Stimulated activated CD8-positive, alpha-beta memory T cell treated with anti-CD3 and anti-CD28 coated beads, Interleukin-15, amount 100 ng/mL, for 1 hour (primary cell): Measurements from ENCODE around the gene OR2AE1.

Experiments used
- DNase-seq: peaks from one replicate; pipeline ENCODE4 v3.0.0-alpha.2; 2020; ENCODE audit warnings: low read depth

The OR2AE1 gene

DNA sequence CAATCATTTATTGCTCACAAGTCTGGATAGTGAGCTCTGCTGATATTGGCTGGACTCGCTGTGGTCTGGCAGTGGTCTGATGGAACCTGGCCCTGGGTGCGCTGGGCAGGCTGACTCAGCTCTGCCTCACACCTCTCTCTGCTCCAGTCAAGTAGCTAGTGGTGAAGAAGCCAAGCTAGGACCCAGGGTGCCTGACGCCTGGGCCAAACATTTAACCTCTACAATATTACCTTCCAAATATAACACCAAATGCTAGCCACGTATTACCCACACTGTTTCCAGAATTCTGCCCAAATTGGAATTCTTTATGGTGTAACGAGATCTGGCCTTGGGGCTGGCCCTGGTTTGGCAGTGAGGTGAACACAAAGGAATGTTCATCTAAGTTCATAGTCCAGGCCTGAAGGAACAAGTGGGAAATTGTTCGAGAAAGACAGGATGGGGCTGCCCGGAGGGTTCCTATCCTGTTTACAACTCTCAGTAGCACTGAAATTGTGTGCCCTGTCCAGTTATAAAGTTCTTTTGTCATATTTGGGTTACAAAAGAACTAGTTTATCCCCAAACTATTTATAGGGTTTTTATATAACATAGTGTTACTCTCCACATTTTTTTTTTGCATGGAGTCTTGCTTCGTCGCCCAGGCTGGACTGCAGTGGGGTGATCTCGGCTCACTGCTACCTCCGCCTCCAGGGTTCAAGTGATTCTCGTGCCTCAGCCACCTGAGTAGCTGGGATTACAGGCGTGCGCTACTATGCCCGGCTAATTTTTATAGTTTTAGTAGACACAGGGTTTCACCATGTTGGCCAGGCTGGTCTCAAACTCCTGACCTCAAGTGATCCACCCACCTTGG, 16.3 kb downstream of the OR2AE1 start:
- DNase-seq = no peak

DNA sequence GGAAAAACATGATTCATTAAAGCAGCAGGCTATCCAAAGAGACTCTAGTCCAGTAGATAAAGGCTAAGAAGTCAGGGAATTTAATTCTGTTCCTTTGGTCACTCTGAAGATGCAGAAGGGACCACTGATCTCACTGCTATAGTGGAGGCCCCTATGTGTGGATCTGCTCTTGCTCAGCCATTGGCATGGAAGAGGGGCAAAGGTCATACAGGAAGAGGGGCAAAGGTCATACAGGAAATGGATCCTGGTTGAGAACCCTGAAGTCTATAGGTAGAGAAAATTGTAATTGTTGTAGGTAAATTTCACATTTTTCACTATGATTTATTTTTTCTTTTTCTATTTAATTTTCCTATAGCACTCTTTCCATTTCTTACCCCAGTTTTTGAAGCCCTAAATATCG, 21.6 kb downstream of the OR2AE1 start:
- DNase-seq = no peak

DNA sequence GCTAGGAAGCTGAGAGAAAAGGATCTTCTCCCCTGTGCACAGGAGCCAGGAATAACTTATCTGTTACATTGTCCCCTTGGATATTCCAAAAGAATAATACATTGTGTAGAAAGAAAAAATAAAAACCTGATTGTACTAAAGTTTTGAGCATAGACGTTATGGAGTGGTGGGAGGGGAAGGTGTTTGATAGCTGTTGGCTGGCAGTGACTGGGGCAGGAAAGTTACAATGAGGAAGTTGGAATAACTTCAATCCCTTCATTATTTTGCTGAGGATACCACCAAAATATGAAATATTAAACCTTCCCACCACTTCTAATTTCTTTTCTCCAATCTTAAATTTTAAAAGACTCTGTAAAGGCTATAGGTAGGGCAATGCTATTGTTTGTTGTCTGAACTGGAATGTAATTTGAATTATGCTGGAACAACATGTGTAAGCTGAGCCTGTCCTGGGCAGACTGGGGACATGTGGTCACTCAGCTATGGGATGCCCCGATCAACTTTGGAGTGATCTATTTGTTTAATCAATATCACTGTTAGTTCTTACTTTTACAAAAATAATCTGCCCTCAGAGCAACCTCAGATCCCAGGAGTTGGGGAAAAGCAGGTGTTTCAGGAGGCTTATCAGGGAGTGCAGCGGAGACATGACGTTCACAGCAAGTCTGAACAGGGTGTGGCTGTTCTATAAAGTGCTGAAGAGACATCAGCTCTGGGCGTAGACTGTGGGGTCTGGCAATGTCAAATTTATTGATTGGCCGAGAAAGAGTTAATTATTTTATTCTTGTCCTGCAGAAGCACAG, 28.2 kb downstream of the OR2AE1 start:
- no peak for DNase-seq

DNA sequence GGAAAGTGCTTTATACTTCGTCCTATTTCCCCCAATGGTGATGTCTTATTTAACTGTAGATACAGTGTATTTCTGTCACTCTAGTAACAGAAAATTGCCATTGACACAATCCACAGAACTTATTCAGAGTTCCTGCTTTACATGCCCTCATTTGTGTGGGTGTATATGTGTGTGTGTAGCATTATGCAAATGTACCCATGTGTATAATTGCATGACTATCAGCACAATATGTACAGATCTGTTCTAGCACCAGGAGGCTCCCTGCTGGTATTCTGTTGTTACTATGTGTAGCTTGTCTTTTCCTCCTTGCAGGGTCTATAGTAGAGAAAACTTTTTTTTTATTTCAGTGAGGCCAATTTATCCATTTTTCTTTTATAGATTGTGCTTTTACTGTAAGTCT, 32.5 kb downstream of the OR2AE1 start:
- no peak for DNase-seq

DNA sequence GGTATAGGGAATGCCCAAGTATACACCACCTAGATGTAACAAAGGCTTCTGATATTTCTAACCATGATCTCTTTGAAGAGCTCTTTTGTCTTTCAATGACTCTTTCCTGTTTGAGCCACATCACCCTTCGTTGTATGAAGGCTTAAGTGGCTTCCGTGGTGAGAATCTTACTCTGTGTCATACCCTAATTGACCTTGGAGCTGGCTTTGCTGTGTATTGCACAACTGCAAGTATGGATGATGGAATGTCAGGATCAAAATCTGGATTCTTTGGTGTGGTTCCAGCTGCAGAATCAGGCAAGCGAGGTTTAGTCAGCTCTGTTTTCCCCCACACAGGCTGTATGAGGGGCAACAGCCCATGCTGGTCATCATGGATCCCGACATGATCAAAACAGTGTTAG, 33.0 kb downstream of the OR2AE1 start:
- no peak for DNase-seq

DNA sequence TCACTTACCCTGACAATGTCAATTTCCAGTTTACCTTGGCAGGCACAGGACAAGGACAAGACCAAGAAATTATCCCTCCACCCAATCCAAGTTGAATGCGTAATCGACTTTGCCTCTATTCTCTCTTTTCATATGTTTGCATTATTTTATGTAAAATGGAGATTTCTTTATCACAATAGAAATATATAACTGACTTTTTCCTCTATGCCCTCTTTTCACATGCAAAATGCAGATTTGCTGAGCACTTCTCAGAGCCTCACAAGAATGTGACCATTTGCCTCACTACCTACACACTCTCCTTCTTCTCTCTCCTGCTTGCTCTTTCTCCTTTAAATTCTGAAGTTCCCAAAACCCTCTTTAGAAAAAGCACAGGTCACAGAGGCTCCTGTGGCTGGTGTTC, 33.9 kb downstream of the OR2AE1 start:
- no peak for DNase-seq

DNA sequence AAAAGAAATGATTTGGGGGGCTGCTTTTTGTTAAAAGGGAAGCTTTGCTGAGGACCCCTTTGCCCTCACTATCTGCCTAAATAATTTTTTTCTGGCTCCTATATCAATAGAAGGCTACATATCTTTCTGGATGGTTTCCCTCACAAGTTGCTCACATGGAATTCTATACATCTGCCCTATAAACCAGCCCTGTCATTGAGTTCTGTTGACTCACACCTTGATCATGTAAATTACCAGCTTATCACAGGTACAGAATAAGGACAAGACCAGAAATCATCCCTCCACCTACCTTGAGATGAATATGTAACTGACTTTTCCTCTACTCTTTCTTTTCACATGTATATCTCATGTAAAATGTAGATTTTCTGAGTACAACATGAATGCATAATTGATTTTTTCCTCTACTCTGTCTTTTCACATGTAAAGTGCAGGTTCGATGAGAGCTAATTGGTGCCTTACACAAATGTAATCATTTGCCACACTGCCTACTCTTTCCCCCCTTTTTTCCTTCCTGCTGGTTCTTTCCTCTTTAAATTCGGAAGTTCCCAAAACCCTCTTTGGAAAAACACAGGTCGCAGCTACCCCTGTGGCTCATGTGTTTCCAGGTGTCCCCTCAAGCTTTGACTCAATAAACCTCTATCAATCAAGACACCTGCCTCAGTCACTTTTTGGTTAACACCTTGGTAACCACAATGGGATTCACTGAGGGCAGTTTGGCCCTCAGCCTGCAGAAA, 36.5 kb downstream of the OR2AE1 start:
- no peak for DNase-seq

DNA sequence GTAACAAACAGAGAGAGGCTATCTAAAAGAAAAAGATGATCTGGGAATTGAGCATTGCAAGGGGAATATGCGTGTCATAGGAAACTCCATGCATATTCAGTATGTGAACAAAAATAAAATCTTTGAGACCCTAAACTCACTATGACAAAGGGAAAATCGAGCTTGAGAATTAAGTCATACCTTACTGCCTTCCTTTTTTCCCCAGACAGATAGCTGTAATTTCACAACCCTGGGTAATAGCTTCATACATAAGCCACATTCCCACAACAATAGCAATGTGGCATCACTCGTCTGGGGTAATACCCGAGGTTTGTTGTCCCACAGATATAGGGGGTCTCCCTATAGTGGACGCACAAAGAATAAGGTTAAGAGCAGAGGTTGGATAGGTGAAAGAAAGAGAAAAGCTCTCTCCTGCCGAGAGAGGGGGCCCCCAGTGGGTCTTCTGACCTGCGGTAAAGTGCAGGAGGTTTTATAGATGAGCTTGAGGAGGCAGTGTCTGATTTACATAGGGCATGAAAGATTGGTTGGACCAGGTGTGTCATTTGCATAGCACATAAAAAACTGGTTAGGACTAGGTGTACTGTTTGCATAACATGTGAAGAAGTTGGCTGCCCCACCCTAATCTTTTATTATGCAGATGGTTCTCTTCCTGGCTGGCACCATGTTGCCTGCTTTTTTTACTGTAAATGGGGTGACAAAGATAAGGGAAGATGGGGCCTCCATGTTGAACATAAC, 37.4 kb downstream of the OR2AE1 start:
- DNase-seq = no peak

DNA sequence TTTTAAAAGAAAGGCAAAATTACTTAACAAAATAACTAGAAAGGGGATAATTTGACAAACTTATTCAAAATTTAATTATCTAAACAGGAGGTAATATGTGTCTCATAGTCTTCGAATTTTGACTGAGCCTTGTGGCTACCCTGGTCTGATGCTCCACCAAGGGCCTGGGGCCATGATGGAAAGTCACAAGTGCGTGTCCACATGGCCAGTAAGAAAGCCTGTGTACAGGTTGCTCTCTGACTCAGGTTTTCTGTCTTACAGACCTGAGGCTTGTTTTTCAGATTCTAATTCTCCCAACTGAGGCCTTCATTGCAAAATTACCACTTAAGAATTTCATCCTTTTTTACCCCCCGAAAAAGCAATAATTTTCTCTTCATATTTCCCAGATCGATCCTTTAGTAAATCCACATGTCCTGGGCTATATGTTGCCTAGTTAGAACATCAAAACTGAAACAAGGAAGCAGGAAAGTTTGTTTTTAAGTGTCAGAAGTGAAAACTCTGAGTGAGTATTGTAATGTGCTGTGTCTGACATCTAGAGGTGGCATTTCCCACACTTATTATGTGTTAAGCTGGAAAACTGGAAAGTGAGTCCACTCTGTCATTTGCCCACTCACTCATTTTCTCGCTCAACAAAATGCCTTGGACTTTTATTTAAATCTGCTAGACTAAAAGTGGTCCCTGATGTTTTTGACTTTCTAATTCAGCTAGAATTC, 39.0 kb downstream of the OR2AE1 start:
- no peak for DNase-seq

DNA sequence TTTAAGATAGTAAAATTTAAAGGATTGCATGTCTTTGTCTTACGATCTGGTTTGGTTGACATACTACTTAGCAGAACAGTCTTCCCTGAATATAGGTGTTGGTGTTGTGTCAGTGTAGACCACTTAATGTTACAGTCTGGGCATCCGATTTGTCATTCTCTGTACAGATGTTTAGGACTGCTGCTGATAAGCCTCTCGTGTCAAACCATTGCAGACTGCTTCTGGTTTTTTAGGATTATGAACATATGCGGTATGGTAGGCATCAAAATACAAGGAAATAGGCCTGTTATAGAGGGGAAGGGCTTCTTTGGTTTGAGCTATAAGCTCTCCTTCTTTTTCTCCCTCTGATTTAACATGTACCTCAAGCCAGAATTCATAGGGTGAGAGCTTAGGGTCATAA, 41.6 kb downstream of the OR2AE1 start:
- no peak for DNase-seq

DNA sequence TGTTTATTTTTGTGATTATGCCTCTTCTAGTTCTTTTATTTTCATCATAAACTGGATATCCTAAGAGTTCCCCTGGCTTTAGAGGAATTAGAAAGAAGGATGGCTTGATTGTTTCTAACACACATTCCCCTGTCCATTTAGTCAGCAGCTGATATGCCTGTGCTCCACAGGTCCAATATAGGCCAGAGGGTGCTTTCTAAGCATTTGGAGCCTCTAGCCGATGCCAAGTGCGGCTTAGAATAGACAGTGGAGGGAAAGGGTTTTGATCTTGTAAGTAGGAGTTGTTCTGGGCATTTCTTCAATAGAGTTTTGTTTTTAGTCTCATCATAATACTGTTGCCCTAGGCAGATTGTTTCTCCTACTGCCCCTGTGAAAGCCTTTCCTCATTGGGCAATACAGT, 42.5 kb downstream of the OR2AE1 start:
- DNase-seq = no peak

DNA sequence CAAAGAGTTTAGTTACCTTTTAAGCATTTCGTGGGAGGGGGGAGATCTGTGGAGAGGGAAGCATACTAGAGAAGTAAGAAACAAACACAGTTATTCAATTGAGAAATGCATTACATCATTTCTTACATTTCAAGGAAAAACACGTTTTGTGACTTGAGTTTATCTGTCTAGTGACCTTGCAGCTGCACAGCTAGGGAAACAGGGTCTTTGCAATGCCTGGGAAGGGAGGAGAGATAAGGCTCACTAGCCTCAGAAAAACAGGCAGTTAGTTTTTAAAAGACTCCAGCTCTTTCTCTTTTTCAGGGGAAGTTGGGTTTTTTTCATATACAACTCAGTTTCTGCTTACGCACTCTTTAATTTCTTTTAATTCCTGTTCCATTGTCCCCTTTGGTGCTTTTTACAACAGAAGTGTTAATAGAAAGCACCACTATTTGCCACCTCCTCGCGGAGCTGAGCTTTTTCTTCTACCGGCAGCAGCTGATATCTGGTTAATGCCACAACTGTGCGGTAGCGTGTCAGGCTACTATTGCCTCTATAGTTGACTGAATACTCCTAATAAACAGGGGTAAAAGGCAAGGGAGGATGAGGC, 43.5 kb downstream of the OR2AE1 start:
- DNase-seq = no peak

DNA sequence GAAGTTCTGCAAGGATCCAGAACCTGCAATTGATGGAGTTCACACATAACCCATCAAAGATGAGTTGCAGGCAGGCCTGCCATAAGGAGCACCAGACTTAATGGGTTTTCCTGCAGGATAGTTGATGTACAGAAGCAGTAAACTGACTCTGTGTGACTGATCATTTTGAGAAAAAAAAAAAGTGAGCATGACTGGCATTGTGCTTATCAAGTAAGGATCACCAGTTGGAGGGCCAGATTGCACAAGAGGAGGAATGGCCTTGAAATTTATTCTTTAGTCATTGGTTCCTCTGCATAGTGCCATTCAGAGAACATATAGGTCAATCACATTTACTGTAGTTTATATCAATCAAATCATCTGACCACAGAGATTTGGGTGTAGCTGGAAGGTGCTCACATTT, 45.2 kb downstream of the OR2AE1 start:
- no peak for DNase-seq

DNA sequence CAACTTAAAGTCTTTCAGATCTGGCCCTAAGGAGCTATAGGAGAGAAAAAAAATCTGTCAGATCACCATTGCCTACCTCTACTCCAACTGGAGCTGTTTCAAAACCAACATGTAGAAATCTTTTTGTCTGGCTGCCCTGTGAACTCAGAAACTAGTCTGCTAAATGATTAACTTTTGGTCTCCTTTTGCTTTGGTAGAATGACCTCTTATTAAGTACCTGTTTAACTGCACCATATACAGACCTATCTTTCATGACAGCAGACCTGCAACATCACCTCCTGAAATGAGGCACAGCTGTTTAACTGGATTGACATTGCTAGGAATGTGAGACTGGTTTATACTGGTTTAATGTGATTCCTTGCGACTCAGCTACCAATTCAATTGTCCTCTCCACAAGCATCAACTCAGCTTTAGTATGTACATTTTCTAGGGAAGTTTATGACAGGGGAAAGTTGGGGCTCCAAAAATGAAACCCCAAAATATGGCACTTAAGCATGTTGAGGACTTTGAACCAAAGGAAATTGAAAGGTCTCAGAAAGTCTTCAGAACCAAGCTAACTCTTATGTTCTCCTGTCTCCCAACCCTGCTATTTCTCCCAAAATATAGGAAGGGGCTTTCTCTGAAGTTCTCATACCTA, 47.2 kb downstream of the OR2AE1 start:
- no peak for DNase-seq

DNA sequence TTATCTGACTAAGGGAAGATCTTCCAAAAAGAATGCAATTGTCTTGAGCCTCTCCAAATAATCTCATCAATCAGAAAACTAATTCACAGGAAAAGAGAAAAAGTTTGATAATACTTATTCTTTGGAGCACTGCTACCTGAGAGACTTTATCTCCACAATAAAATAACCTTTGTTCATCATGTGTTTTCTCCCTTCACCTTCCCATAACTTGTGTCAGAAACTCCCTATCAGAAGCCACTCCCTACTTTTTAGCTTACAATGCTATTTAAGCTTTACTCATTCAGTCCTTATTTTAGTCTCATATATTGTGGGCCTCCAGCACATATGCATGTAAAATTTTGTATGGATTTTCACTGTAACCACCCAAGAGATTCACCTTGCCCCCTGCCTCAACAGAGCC, 48.0 kb downstream of the OR2AE1 start:
- DNase-seq = no peak

DNA sequence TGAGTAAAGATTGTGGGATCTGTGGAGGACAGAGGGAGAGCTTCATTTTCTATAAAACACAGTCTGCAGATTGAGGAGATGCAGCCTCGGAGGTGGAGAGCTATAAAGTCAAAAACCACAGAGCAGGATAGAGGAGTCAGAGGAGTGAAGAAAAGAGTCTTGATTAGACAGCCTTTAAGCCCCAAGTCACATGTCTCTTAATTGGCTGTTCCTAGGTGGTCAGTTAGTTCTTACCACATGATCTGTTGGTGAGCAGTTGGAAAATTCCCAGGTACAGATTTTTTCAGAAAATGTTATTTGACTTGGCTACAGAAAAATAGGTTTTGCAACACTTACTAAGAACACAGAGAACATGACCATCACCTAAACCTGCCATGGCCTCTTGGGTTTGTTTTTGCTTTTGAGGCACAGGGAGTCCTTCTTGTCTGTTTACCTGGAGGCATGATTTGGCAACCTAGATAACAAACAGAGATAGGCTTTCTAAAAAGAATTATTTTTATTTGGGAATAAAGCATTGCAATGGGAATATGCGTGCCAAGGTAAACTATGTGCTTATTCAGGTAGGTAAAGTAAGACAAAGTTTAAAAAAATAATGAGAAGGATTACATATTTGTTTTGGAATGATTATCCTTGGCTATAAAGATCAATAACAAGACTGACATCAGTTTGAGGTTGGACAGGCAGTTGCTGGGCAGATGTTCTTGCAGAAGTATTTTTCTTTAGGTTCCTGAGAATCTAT, 49.6 kb downstream of the OR2AE1 start:
- DNase-seq = no peak
